GM19328 (cell line): ENCODE results near the gene LTBP2.
"Not testable (repeated sequence)": the region's sequence is repeated elsewhere in the genome, so short reads cannot be mapped to it uniquely, and the experiment has no call there.

Source experiments
- ATAC-seq: cut with Tn5 transposase; IDR thresholded peaks from one replicate; pipeline ENCODE4 v1.9.1; 2021; ENCODE audit warnings: mild to moderate bottlenecking, moderate library complexity; ENCODE audit not compliant: unreplicated experiment

The LTBP2 gene

GRCh38 chr14:74457565-74457895 is 154.5 kb downstream of the LTBP2 start:
- ATAC-seq, result no peak

GRCh38 chr14:74456684-74457564 is 155.1 kb downstream of the LTBP2 start:
- ATAC-seq, result no peak

- ATAC-seq, result not testable (repeated sequence)
These were observed 157.6 kb downstream of the LTBP2 start for GRCh38 chr14:74454397-74454796.
